HG03139 (cell line): ENCODE results near the gene ABCC10.
A peak's percentile ranks its signal among the peaks of the same experiment; 100 is the strongest.
"Not testable (repeated sequence)": the region's sequence is repeated elsewhere in the genome, so short reads cannot be mapped to it uniquely, and the experiment has no call there.

Experiments
- ATAC-seq: cut with Tn5 transposase; IDR thresholded peaks from one replicate; pipeline ENCODE4 v1.9.1; 2021; ENCODE audit not compliant: unreplicated experiment

The ABCC10 gene

DNA sequence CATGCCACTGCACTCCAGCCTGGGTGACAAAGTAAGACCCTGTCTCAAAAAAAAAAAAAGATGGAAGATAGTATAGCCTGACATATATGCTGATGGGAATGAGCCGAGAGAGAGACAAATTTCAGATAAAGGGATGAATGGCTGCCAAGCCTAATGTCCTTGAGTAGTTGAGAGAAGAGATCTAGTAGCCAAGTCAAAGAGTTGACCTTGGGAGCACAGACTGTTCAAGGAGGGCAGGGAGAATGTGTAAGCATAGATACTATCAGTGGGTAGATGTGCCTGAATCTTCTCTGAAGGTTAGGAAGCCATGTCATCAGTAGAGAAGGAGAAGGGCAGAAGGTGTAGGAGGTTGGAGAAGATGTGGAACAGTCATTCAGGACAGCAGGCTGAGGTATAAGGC, 20.0 kb upstream of the ABCC10 start:
- ATAC-seq = no peak

- no peak for ATAC-seq
Observed at GRCh38 chr6:43408259-43408658, 19.1 kb upstream of the ABCC10 start.

- ATAC-seq = not testable (repeated sequence)
Observed at GRCh38 chr6:43410776-43411175, 16.6 kb upstream of the ABCC10 start.

- ATAC-seq = no peak
Observed at GRCh38 chr6:43412541-43412940, 14.8 kb upstream of the ABCC10 start.

GRCh38 chr6:43413002-43413401, 14.3 kb upstream of the ABCC10 start:
- ATAC-seq = no peak

DNA sequence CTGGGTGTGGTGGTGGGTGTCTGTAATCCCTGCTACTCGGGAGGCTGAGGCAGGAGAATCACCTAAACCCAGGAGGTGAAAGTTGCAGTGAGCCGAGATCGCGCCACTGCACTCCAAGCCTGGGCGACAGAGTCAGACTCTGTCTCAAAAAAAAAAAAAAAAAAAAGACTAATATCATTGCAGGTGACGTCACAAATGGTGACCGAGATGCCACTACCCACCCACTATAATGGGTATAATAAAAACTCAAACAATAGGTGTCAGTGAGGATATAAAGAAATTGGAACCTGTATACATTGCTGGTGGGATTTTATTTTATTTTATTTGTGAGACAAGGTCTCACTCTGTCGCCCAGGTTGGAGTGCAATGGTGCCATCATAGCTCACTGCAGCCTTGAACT, 12.1 kb upstream of the ABCC10 start:
- ATAC-seq = not testable (repeated sequence)

DNA sequence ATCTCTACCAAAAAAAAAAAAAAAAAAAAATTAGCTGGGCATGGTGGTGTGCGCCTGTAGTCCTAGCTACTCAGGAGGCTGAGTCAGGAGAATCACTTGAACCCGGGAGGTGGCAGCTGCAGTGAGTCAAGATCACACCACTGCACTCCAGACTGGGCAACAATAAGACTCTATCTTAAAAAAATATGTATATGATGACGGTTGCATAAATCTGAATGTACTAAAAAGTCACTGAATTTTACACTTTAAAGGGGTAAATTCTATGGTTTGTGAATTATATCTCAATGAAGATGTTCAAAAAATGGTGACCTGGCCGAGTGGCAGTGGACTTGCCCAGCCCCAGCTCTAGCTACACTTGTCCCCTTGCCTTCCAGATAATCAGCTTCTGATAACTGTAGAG, 10.4 kb upstream of the ABCC10 start:
- no peak for ATAC-seq

DNA sequence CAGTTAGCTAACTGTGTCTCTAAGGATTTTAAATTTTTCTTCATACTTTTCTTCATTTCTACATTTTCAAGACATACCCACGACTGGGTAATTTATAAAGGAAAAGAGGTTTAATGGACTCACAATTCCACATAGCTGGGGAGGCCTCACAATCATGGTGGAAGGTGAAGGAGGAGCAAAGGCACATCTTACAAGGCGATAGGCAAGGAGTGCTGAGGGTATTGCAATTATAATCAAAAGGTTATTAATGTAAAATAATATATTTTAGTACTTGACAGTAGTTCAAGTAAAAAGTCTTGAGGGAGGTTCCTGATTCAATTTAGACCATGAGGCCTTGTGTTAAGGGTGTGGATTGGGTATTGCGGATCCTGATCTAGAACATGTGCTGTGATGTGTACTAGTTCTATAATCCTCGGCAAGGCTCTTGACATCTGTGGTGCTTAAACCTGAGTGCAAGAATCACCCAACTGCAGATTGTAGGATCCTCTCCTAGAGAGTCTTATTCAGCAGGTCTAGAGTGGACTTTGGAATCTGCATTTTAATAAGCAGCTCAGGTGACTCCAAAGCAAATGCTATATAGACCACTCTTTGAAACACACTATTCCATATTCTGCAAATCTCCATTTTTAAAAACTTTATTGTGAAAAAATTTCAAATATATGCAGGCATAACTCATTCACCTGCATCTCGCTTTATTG, 7.2 kb upstream of the ABCC10 start:
- no peak for ATAC-seq

GRCh38 chr6:43421831-43422230, 5.5 kb upstream of the ABCC10 start:
- ATAC-seq = no peak

DNA sequence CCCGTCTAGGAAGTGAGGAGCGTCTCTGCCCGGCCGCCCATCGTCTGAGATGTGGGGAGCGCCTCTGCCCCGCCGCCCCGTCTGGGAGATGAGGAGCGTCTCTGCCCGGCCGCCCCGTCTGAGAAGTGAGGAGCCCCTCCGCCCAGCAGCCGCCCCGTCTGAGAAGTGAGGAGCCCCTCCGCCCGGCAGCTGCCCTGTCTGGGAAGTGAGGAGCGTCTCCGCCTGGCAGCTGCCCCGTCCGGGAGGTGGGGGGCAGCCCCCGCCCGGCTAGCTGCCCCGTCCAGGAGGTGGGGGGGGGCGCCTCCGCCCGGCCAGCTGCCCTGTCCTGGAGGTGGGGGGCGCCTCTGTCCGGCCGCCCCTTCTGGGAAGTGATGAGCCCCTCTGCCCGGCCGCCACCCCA, 2.3 kb upstream of the ABCC10 start:
- not testable (repeated sequence) for ATAC-seq

- ATAC-seq = peak; percentile 8
Observed at GRCh38 chr6:43426928-43427405, 374 bp upstream of the ABCC10 start.

- no peak for ATAC-seq
Observed at GRCh38 chr6:43428112-43428570, 800 bp downstream of the ABCC10 start.

GRCh38 chr6:43428874-43429273, 1.5 kb downstream of the ABCC10 start:
- ATAC-seq = no peak

DNA sequence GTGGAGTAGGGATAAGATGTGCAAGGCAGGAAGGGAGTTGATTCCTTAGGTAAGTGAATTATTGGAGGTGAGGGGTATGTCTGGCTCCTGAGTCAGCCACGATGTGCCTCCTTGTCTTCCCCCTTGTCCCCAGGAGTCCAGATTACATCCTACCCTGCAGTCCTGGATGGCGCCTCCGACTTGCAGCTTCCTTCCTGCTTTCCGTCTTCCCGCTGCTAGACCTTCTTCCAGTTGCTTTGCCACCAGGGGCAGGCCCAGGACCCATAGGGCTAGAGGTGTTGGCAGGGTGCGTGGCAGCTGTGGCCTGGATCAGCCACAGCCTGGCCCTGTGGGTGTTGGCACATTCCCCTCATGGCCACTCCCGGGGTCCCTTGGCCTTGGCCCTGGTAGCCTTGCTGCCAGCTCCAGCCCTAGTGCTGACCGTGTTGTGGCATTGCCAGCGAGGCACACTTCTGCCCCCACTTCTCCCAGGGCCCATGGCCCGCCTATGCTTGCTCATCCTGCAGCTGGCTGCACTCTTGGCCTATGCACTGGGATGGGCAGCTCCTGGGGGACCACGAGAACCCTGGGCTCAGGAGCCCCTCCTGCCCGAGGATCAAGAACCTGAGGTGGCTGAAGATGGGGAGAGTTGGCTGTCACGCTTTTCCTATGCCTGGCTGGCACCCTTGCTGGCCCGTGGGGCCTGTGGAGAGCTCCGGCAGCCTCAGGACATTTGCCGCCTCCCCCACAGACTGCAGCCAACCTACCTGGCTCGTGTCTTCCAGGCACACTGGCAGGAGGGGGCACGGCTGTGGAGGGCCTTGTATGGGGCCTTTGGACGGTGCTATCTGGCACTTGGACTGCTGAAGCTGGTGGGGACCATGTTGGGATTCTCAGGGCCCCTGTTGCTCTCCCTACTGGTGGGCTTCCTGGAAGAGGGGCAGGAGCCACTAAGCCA, 4.9 kb downstream of the ABCC10 start:
- no peak for ATAC-seq

- no peak for ATAC-seq
Observed at GRCh38 chr6:43433148-43433547, 5.8 kb downstream of the ABCC10 start.

- ATAC-seq = no peak
Observed at GRCh38 chr6:43434001-43434840, 6.9 kb downstream of the ABCC10 start.

DNA sequence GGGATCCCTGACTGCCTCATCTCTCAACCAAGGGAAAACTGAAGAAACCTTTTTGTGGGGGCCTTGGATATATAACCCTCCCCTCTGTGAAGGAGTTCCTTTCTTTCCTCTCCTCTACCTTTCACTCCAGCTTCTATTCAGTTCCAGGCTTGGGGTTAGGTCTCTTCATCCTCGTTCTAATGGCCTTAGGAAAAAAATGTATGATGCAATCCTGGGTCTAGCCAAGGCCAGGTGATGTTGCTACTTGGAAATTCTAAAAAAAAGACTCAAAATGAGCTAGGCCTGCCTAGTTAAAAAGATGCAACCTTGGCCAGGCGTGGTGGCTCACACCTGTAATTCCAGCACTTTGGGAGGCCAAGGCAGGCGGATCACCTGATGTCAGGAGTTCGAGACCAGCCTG, 7.6 kb downstream of the ABCC10 start:
- ATAC-seq = no peak

DNA sequence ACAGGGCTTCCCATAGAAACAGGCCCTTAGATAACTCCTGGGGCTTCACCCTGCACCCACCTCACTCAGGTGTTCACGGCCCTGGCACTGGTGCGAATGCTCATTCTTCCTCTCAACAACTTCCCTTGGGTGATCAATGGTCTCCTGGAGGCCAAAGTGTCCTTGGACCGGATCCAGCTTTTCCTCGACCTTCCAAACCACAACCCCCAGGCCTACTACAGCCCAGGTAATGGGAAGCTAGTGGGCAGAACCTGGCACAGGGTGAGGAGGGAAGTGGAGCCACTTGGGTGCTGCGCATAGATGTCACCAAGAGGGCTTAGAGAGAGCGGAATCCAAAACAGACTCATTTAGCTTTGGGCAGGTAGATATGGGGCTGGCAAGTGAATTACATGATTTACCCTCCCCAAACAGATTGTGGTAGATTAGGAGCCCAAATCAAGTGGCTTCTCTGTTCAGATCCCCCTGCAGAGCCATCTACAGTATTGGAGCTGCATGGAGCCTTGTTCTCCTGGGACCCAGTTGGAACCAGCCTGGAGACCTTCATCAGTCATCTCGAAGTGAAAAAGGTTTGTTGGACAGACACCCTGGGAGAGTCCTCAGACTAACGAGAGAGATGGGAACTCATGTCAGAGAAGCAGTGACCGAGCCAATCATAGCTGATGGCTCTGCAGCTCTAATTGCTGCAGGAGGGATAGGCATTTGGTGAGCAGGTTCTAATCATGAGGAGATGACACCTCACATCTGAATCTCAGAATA, 8.5 kb downstream of the ABCC10 start:
- no peak for ATAC-seq

GRCh38 chr6:43436577-43437282, 9.4 kb downstream of the ABCC10 start:
- ATAC-seq = no peak

DNA sequence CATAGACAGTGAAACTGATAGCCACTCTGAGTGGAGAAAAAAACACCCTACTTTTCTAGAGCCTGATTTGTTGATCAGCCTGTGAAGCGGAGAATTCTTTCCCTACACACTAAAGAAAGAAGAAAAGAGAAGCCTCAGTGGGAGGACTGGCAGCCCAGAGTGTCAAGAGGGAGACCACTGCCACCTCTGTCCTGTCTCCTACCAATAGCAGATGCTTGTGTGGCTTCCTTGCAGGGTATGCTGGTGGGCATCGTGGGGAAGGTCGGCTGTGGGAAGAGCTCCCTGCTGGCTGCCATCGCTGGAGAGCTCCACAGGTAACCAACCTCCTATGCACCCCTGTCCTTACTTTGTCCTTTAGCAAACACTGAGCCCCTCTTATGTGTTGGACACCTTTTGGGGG, 10.4 kb downstream of the ABCC10 start:
- ATAC-seq = no peak
